Measurements from ENCODE around the gene GNL1. TPM values are rescaled to one million over a fixed set of nuclear protein-coding genes. Genes with fewer than 3 reads are reported as not detected.

Gene GNL1
- polyA plus RNA-seq, 5 donors, result 88.9 to 114 (median 103) TPM

- peak; percentile 99 for DNase-seq
Measured at GRCh38 chr6:30571075-30571761, 14.9 kb upstream of the GNL1 start, which contains the start of gene ABCF1. TSS of gene ABCF1 (plus strand) at chr6:30571442. CDS start at chr6:30571488, 46 bp downstream.

GRCh38 chr6:30570740-30571074, 14.4 kb upstream of the GNL1 start:
- DNase-seq, result no peak

- no peak for DNase-seq
Measured at GRCh38 chr6:30570263-30570662, 14.0 kb upstream of the GNL1 start.

- DNase-seq, result no peak
Measured at GRCh38 chr6:30568245-30568644, 12.0 kb upstream of the GNL1 start.

GRCh38 chr6:30565772-30566171, 9.5 kb upstream of the GNL1 start:
- DNase-seq, result no peak

- DNase-seq, result no peak
Measured at GRCh38 chr6:30564114-30564513, 7.8 kb upstream of the GNL1 start.

- no peak for DNase-seq
Measured at GRCh38 chr6:30562470-30563425, 6.5 kb upstream of the GNL1 start.

- no peak for DNase-seq
Measured at GRCh38 chr6:30560930-30561329, 4.6 kb upstream of the GNL1 start.

GRCh38 chr6:30557683-30557981, 1.3 kb upstream of the GNL1 start:
- no peak for DNase-seq

GRCh38 chr6:30556906-30557682, 805 bp upstream of the GNL1 start, which contains the start of gene PRR3:
TSS of gene PRR3 (plus strand) at chr6:30557295. CDS start at chr6:30557345, 50 bp downstream.
- DNase-seq, result peak; percentile 93 to 94

GRCh38 chr6:30555816-30556065, 548 bp downstream of the GNL1 start:
- DNase-seq, result peak in 1 of 2 donors; percentile 88

GRCh38 chr6:30554962-30555815, 1.1 kb downstream of the GNL1 start:
- DNase-seq, result peak; percentile 79 to 81

GRCh38 chr6:30554404-30554803, 1.9 kb downstream of the GNL1 start:
- DNase-seq, result no peak

GRCh38 chr6:30548375-30548774, 7.9 kb downstream of the GNL1 start:
- no peak for DNase-seq

GRCh38 chr6:30547454-30547853, 8.8 kb downstream of the GNL1 start:
- no peak for DNase-seq

- no peak for DNase-seq
Measured at GRCh38 chr6:30544666-30545272, 11.5 kb downstream of the GNL1 start.

- DNase-seq, result no peak
Measured at GRCh38 chr6:30543821-30544220, 12.5 kb downstream of the GNL1 start.

- no peak for DNase-seq
Measured at GRCh38 chr6:30542915-30543314, 13.4 kb downstream of the GNL1 start.

GRCh38 chr6:30542404-30542725, 13.9 kb downstream of the GNL1 start:
- DNase-seq, result no peak

- peak; percentile 77 to 81 for DNase-seq
Measured at GRCh38 chr6:30541515-30542403, 14.5 kb downstream of the GNL1 start.
